ENCODE results near the gene BRF1.

The BRF1 gene

GRCh38 chr14:105316968-105317510 is 16.2 kb upstream of the BRF1 start:
- no CpG with 5 or more reads among the region's 18 CpGs for WGBS, 2 donors (ENCODE audit: extremely low coverage in 2 of 2, insufficient read length in 2 of 2, insufficient replicate concordance in 1 of 2)
- Histone ChIP-seq H2BK12ac (ENCODE audit: low read length) (no peak overlapping the region), H3K14ac (ENCODE audit: low read length) (no peak overlapping the region), H3K4me2 (ENCODE audit: insufficient read depth, low read length, poor library complexity, severe bottlenecking) (no peak overlapping the region), H3K27me3 (ENCODE audit: control insufficient read depth in 3 of 3, insufficient read depth in 3 of 3, low read depth in 1 of 3, low read length in 3 of 3) (peaks cover 0 to 25% (median 8%) of the 10 kb centered on the region in 3 experiments), H3K9ac (ENCODE audit: low read depth, low read length, poor library complexity) (no peak overlapping the region), H3K27ac (replicated peaks; ENCODE audit: low read length) (no peak overlapping the region), H2BK15ac (ENCODE audit: low read length) (no peak overlapping the region), H3K9me3 (replicated peaks in 1 of 2; ENCODE audit: control insufficient read depth in 2 of 2, insufficient read depth in 1 of 2, low read depth in 1 of 2, low read length in 2 of 2) (peaks cover 0 to 2% of the 10 kb centered on the region in 2 donors), H2BK5ac (ENCODE audit: low read length) (no peak overlapping the region), H3K79me1 (ENCODE audit: low read depth, low read length) (peaks cover 14% of the 10 kb centered on the region), H3K4me1 (ENCODE audit: control insufficient read depth in 2 of 2, insufficient read depth in 1 of 2, low read depth in 1 of 2, low read length in 2 of 2) (peaks cover 5 to 16% of the 10 kb centered on the region in 2 donors), H2AFZ (ENCODE audit: low read length) (no peak overlapping the region), H4K91ac (ENCODE audit: low read depth, low read length, poor library complexity) (no peak overlapping the region), H3K4ac (ENCODE audit: low read length) (no peak overlapping the region), H2BK120ac (ENCODE audit: low read depth, low read length) (no peak overlapping the region), H2AK5ac (ENCODE audit: low read depth, low read length) (no peak overlapping the region), H3K18ac (ENCODE audit: low read length) (no peak overlapping the region), H3K23ac (ENCODE audit: low read depth, low read length, poor library complexity) (no peak overlapping the region), H3K36me3 (replicated peaks in 1 of 2; ENCODE audit: control insufficient read depth in 2 of 2, insufficient read depth in 2 of 2, low read length in 2 of 2) (peaks cover 0 to 3% of the 10 kb centered on the region in 2 donors), H3K4me3 (ENCODE audit: low read length in 2 of 2) (no peak overlapping the region), H4K8ac (ENCODE audit: low read depth, low read length) (no peak overlapping the region)
- no peak for DNase-seq (ENCODE audit: low spot score)

GRCh38 chr14:105316577-105316941 is 15.8 kb upstream of the BRF1 start:
- H2BK120ac ChIP-seq (ENCODE audit: low read depth, low read length), result no peak overlapping the region
- no peak overlapping the region for H3K14ac ChIP-seq (ENCODE audit: low read length)
- H3K27ac ChIP-seq (replicated peaks; ENCODE audit: low read length), result no peak overlapping the region
- peaks cover 0 to 3% of the 10 kb centered on the region in 2 donors for H3K36me3 ChIP-seq (replicated peaks in 1 of 2; ENCODE audit: control insufficient read depth in 2 of 2, insufficient read depth in 2 of 2, low read length in 2 of 2)
- H4K8ac ChIP-seq (ENCODE audit: low read depth, low read length), result no peak overlapping the region
- no peak overlapping the region for H4K91ac ChIP-seq (ENCODE audit: low read depth, low read length, poor library complexity)
- DNase-seq (ENCODE audit: low spot score), result no peak
- H2AK5ac ChIP-seq (ENCODE audit: low read depth, low read length), result no peak overlapping the region
- H3K4me1 ChIP-seq (ENCODE audit: control insufficient read depth in 2 of 2, insufficient read depth in 1 of 2, low read depth in 1 of 2, low read length in 2 of 2), result peaks cover 7 to 19% of the 10 kb centered on the region in 2 donors
- H3K4me2 ChIP-seq (ENCODE audit: insufficient read depth, low read length, poor library complexity, severe bottlenecking), result no peak overlapping the region
- no peak overlapping the region for H2AFZ ChIP-seq (ENCODE audit: low read length)
- no peak overlapping the region for H2BK15ac ChIP-seq (ENCODE audit: low read length)
- peaks cover 0 to 25% (median 8%) of the 10 kb centered on the region in 3 experiments for H3K27me3 ChIP-seq (ENCODE audit: control insufficient read depth in 3 of 3, insufficient read depth in 3 of 3, low read depth in 1 of 3, low read length in 3 of 3)
- peaks cover 0 to 2% of the 10 kb centered on the region in 2 donors for H3K9me3 ChIP-seq (replicated peaks in 1 of 2; ENCODE audit: control insufficient read depth in 2 of 2, insufficient read depth in 1 of 2, low read depth in 1 of 2, low read length in 2 of 2)
- WGBS, 2 donors (ENCODE audit: extremely low coverage in 2 of 2, insufficient read length in 2 of 2, insufficient replicate concordance in 1 of 2), result no CpG with 5 or more reads among the region's 10 CpGs
- H3K79me1 ChIP-seq (ENCODE audit: low read depth, low read length), result peaks cover 14% of the 10 kb centered on the region
- no peak overlapping the region for H3K18ac ChIP-seq (ENCODE audit: low read length)
- no peak overlapping the region for H3K9ac ChIP-seq (ENCODE audit: low read depth, low read length, poor library complexity)
- H3K23ac ChIP-seq (ENCODE audit: low read depth, low read length, poor library complexity), result no peak overlapping the region
- H2BK12ac ChIP-seq (ENCODE audit: low read length), result no peak overlapping the region
- no peak overlapping the region for H2BK5ac ChIP-seq (ENCODE audit: low read length)
- H3K4me3 ChIP-seq (ENCODE audit: low read length in 2 of 2), result no peak overlapping the region
- no peak overlapping the region for H3K4ac ChIP-seq (ENCODE audit: low read length)

- H2BK120ac ChIP-seq (ENCODE audit: low read depth, low read length), result peak overlapping the region; percentile 50
- no peak overlapping the region for H4K8ac ChIP-seq (ENCODE audit: low read depth, low read length)
- no peak overlapping the region for H3K9ac ChIP-seq (ENCODE audit: low read depth, low read length, poor library complexity)
- no peak overlapping the region for H2AFZ ChIP-seq (ENCODE audit: low read length)
- no peak for DNase-seq (ENCODE audit: low spot score)
- no peak overlapping the region for H3K27ac ChIP-seq (replicated peaks; ENCODE audit: low read length)
- H3K27me3 ChIP-seq (ENCODE audit: control insufficient read depth in 3 of 3, insufficient read depth in 3 of 3, low read depth in 1 of 3, low read length in 3 of 3), result peaks cover 0 to 25% (median 8%) of the 10 kb centered on the region in 3 experiments
- no peak overlapping the region for H2BK12ac ChIP-seq (ENCODE audit: low read length)
- peaks cover 0 to 2% of the 10 kb centered on the region in 2 donors for H3K9me3 ChIP-seq (replicated peaks in 1 of 2; ENCODE audit: control insufficient read depth in 2 of 2, insufficient read depth in 1 of 2, low read depth in 1 of 2, low read length in 2 of 2)
- H3K18ac ChIP-seq (ENCODE audit: low read length), result no peak overlapping the region
- H4K91ac ChIP-seq (ENCODE audit: low read depth, low read length, poor library complexity), result no peak overlapping the region
- no peak overlapping the region for H2BK15ac ChIP-seq (ENCODE audit: low read length)
- H3K4ac ChIP-seq (ENCODE audit: low read length), result no peak overlapping the region
- H2AK5ac ChIP-seq (ENCODE audit: low read depth, low read length), result peak overlapping the region; percentile 86
- H3K36me3 ChIP-seq (replicated peaks in 1 of 2; ENCODE audit: control insufficient read depth in 2 of 2, insufficient read depth in 2 of 2, low read length in 2 of 2), result peaks cover 0 to 3% of the 10 kb centered on the region in 2 donors
- H3K79me1 ChIP-seq (ENCODE audit: low read depth, low read length), result peaks cover 14% of the 10 kb centered on the region
- peak overlapping the region; percentile 94 for H3K14ac ChIP-seq (ENCODE audit: low read length)
- no peak overlapping the region for H3K23ac ChIP-seq (ENCODE audit: low read depth, low read length, poor library complexity)
- no CpG with 5 or more reads among the region's 15 CpGs for WGBS, 2 donors (ENCODE audit: extremely low coverage in 2 of 2, insufficient read length in 2 of 2, insufficient replicate concordance in 1 of 2)
- no peak overlapping the region for H2BK5ac ChIP-seq (ENCODE audit: low read length)
- H3K4me2 ChIP-seq (ENCODE audit: insufficient read depth, low read length, poor library complexity, severe bottlenecking), result no peak overlapping the region
- peak overlapping the region in 1 of 2 donors; percentile 91 for H3K4me3 ChIP-seq (ENCODE audit: low read length in 2 of 2)
- H3K4me1 ChIP-seq (ENCODE audit: control insufficient read depth in 2 of 2, insufficient read depth in 1 of 2, low read depth in 1 of 2, low read length in 2 of 2), result peaks cover 7 to 19% of the 10 kb centered on the region in 2 donors
Measured at GRCh38 chr14:105315941-105316576, 15.3 kb upstream of the BRF1 start.

- Histone ChIP-seq H3K23ac (ENCODE audit: low read depth, low read length, poor library complexity) (peak overlapping the region; percentile 73), H2BK12ac (ENCODE audit: low read length) (no peak overlapping the region), H2BK120ac (ENCODE audit: low read depth, low read length) (no peak overlapping the region), H3K14ac (ENCODE audit: low read length) (no peak overlapping the region), H2BK15ac (ENCODE audit: low read length) (no peak overlapping the region), H3K27me3 (ENCODE audit: control insufficient read depth in 3 of 3, insufficient read depth in 3 of 3, low read depth in 1 of 3, low read length in 3 of 3) (peaks cover 0 to 25% (median 8%) of the 10 kb centered on the region in 3 experiments), H3K18ac (ENCODE audit: low read length) (peak overlapping the region; percentile 76), H3K27ac (replicated peaks; ENCODE audit: low read length) (no peak overlapping the region), H3K4me2 (ENCODE audit: insufficient read depth, low read length, poor library complexity, severe bottlenecking) (peak overlapping the region; percentile 96), H2BK5ac (ENCODE audit: low read length) (no peak overlapping the region), H3K9ac (ENCODE audit: low read depth, low read length, poor library complexity) (peak overlapping the region; percentile 77), H2AFZ (ENCODE audit: low read length) (peak overlapping the region; percentile 77), H3K9me3 (replicated peaks in 1 of 2; ENCODE audit: control insufficient read depth in 2 of 2, insufficient read depth in 1 of 2, low read depth in 1 of 2, low read length in 2 of 2) (peaks cover 0 to 2% of the 10 kb centered on the region in 2 donors), H3K4me3 (ENCODE audit: low read length in 2 of 2) (peak overlapping the region; percentile 91 to 96), H3K4me1 (ENCODE audit: control insufficient read depth in 2 of 2, insufficient read depth in 1 of 2, low read depth in 1 of 2, low read length in 2 of 2) (peaks cover 7 to 19% of the 10 kb centered on the region in 2 donors), H3K4ac (ENCODE audit: low read length) (no peak overlapping the region), H2AK5ac (ENCODE audit: low read depth, low read length) (peak overlapping the region; percentile 86), H4K91ac (ENCODE audit: low read depth, low read length, poor library complexity) (no peak overlapping the region), H4K8ac (ENCODE audit: low read depth, low read length) (no peak overlapping the region), H3K79me1 (ENCODE audit: low read depth, low read length) (peaks cover 14% of the 10 kb centered on the region), H3K36me3 (replicated peaks in 1 of 2; ENCODE audit: control insufficient read depth in 2 of 2, insufficient read depth in 2 of 2, low read length in 2 of 2) (no peaks in the 10 kb centered on the region)
- no CpG with 5 or more reads among the region's 54 CpGs for WGBS, 2 donors (ENCODE audit: extremely low coverage in 2 of 2, insufficient read length in 2 of 2, insufficient replicate concordance in 1 of 2)
- DNase-seq (ENCODE audit: low spot score), result no peak
Measured at GRCh38 chr14:105315211-105315721, 14.5 kb upstream of the BRF1 start.

Data from neuronal stem cell (in vitro differentiated cells).